ENCODE measurements around the gene BTF3. TPM values are rescaled to one million over a fixed set of nuclear protein-coding genes. Genes with fewer than 3 reads are reported as not detected.

BTF3 gene
- total and polyA plus RNA-seq, 8 donors = 353 to 1,033 (median 938) TPM

DNA sequence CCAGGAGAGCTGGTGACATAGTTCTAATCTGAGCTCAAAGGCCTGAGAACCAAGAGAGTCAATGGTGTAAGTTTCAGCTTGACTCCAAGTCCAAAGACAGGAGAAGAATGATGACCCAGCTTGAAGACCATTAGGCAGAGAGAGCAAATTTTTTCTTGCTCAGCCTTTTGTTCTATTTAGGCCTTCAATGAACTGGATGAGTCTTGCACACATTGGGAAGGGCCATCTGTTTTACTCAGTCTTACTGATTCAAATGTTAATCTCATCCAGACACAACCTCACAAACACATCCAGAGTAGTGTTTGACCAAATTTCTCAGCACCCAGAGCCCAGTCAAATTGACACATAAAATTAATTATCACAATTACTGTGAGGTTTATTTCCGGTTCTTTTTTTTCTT, 7.1 kb upstream of the BTF3 start:
- Histone ChIP-seq H3K27ac (no peak overlapping the region), H3K4me3 (no peak overlapping the region), H3K4me1 (no peaks in the 10 kb centered on the region), H3K27me3 (peaks cover 0 to 36% of the 10 kb centered on the region in 2 donors), H3K9me3 (no peaks in the 10 kb centered on the region), H3K36me3 (no peaks in the 10 kb centered on the region)
- intact Hi-C loops (cut with DNase I) = no loop called here
- ATAC-seq = no peak
- no peak for DNase-seq
- TF ChIP-seq, protein P1, sequence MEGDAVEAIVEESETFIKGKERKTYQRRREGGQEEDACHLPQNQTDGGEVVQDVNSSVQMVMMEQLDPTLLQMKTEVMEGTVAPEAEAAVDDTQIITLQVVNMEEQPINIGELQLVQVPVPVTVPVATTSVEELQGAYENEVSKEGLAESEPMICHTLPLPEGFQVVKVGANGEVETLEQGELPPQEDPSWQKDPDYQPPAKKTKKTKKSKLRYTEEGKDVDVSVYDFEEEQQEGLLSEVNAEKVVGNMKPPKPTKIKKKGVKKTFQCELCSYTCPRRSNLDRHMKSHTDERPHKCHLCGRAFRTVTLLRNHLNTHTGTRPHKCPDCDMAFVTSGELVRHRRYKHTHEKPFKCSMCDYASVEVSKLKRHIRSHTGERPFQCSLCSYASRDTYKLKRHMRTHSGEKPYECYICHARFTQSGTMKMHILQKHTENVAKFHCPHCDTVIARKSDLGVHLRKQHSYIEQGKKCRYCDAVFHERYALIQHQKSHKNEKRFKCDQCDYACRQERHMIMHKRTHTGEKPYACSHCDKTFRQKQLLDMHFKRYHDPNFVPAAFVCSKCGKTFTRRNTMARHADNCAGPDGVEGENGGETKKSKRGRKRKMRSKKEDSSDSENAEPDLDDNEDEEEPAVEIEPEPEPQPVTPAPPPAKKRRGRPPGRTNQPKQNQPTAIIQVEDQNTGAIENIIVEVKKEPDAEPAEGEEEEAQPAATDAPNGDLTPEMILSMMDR (IDR thresholded peaks at IDR 0.05) = no peak

DNA sequence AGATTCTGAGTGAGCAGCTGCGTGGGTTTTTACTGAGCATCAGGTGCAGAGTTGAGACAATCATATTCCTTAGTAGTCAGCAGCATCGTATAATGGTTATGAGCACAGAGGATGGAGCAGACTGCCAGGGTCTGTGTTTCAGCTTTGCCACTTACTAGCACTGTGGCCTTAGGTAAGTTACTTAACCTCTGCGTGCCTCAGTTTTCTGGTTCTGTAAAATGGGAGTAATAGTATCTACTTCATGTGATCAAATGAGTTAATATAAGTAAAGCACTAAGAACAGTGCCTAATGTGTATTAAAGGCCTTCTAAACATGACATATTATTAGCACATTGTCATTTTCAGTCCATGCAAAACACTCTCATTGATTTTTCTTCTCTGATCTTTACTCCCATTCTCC, 4.8 kb upstream of the BTF3 start:
- Histone ChIP-seq H3K9me3 (no peaks in the 10 kb centered on the region), H3K36me3 (no peaks in the 10 kb centered on the region), H3K27me3 (peaks cover 0 to 27% of the 10 kb centered on the region in 2 donors), H3K4me3 (no peak overlapping the region), H3K27ac (no peak overlapping the region), H3K4me1 (no peaks in the 10 kb centered on the region)
- TF ChIP-seq, protein P1 (IDR thresholded peaks at IDR 0.05) = no peak
- intact Hi-C loops (cut with DNase I) = no loop called here
- DNase-seq (no peak), ATAC-seq (no peak)

DNA sequence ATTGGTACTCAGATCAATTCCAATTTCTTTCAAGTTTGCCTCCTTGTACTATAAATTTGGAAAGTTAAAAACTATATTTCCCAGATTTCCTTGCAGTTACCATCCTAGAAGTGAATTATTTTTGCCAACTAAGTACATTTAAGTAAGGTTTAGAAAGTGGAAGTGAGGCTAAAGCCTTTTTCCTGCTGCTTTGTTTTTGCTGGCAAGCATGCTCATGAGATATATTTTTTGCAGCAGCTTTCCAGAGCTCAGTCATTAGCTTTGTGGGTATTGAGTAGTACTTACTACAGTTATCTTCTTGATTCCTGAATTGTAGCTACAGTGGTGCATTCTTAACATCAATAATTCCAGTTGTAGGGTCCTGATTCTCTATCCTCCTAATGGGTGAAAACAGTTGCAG, 3.5 kb upstream of the BTF3 start:
- TF ChIP-seq, protein P1 (IDR thresholded peaks at IDR 0.05) = no peak
- Histone ChIP-seq H3K36me3 (no peaks in the 10 kb centered on the region), H3K27ac (no peak overlapping the region), H3K4me3 (no peak overlapping the region), H3K9me3 (no peaks in the 10 kb centered on the region), H3K4me1 (peaks cover 6 to 7% of the 10 kb centered on the region in 2 donors), H3K27me3 (peaks cover 0 to 27% of the 10 kb centered on the region in 2 donors)
- ATAC-seq (no peak), DNase-seq (no peak)
- intact Hi-C loops (cut with DNase I) = no loop called here

DNA sequence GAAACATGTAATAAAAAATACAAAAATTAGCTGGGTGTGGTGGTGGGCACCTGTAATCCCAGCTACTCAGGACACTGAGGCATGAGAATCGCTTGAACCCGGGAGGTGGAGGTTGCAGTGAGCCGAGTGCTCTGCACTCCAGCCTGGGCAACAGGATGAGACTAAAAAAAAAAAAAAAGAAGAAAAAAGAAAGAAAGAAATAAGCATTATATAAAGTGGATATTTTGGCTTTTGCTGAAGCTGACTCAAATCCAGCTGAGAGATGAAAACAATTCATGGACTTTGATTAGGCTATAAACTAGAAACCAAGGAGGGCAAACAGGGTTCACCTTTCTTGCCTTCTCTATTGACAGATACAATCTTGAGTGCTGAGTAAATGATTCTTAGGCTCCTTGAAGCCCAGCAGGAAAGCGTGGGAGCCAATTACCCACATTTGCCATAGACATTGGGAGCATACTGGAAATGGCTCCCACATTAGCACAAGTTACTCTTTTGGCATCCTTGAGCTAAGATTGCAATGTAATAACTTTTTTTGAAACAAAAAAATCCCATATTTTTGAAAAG, 2.4 kb upstream of the BTF3 start:
- peaks cover 14 to 18% of the 10 kb centered on the region in 2 donors for H3K4me1 ChIP-seq
- TF ChIP-seq, protein P1 (IDR thresholded peaks at IDR 0.05) = no peak
- H3K4me3 ChIP-seq = no peak overlapping the region
- intact Hi-C loops (cut with DNase I) = no loop called here
- H3K27ac ChIP-seq = no peak overlapping the region
- H3K27me3 ChIP-seq = peaks cover 0 to 27% of the 10 kb centered on the region in 2 donors
- H3K36me3 ChIP-seq = peaks cover 0 to under 1% of the 10 kb centered on the region in 2 donors
- no peaks in the 10 kb centered on the region for H3K9me3 ChIP-seq
- ATAC-seq = no peak
- no peak for DNase-seq

DNA sequence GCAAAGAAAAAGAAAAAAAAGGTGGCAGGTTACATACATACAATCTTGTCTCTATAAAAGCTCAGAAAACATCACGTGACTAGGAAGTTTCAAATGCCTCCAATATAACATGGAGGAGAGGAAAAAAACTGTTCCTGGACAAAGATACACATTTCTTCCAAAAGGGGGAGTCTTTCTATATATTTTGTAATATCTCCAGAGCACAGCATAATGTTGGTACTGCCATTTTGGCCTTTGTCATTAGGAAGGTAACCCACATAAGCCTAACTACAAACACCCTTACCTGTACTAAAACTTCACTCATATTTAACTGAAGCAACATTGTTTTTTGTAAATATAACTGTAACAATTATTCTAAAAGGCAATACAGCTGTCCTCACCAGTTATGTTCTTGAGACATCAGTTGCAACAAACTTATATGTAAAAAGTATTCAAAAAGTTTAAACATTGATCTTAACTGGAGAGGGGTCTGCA, 1.2 kb upstream of the BTF3 start:
- H3K4me3 ChIP-seq = no peak overlapping the region
- H3K27me3 ChIP-seq = peaks cover 0 to 27% of the 10 kb centered on the region in 2 donors
- H3K9me3 ChIP-seq = no peaks in the 10 kb centered on the region
- intact Hi-C loops (cut with DNase I) = no loop called here
- TF ChIP-seq, protein P1 (IDR thresholded peaks at IDR 0.05) = no peak
- H3K4me1 ChIP-seq = peaks cover 14 to 22% of the 10 kb centered on the region in 2 donors
- H3K36me3 ChIP-seq = peaks cover 0 to 10% of the 10 kb centered on the region in 2 donors
- ATAC-seq (no peak), DNase-seq (peak in 2 of 4 donors; percentile 18 to 25)
- H3K27ac ChIP-seq = no peak overlapping the region
